Activated naive CD4-positive, alpha-beta T cell treated with anti-CD3 and anti-CD28 coated beads, Interleukin-2, amount 50 U/mL, for 72 hours (primary cell): ENCODE data around the gene HYLS1. TPM values are rescaled to one million over a fixed set of nuclear protein-coding genes. Genes with fewer than 3 reads are reported as not detected.
"Not testable (repeated sequence)": the region's sequence is repeated elsewhere in the genome, so short reads cannot be mapped to it uniquely, and the experiment has no call there.

ENCODE experiments used
- ATAC-seq, 2 donors: fragments of 150-1000 bp; cut with Tn5 transposase; 2 replicates each; pipeline ENCODE4 v1.10.0; 2021; ENCODE audit warnings: mild to moderate bottlenecking in 2 of 2, moderate library complexity in 2 of 2
- DNase-seq, 2 donors: peaks; one replicate each; pipeline ENCODE4 v3.0.0; 2021 to 2022; ENCODE audit warnings: low spot score in 2 of 2
- H3K27ac Mint-ChIP-seq, 2 donors: one replicate each; pipeline ENCODE4 v1.8.0; 2022; ENCODE audit warnings: mild to moderate bottlenecking in 2 of 2, mixed read lengths in 2 of 2
- H3K36me3 Mint-ChIP-seq, 2 donors: one replicate each; pipeline ENCODE4 v1.8.0; 2022; ENCODE audit warnings: mixed read lengths in 2 of 2
- H3K9me3 Mint-ChIP-seq, 2 donors: one replicate each; pipeline ENCODE4 v1.8.0; 2022; ENCODE audit warnings: mixed read lengths in 2 of 2
- total RNA-seq, 2 donors: library from RNA; stranded (reverse); gene quantifications; one replicate each; pipeline ENCODE4 v1.2.3, GENCODE V29; 2022

Gene HYLS1
- total RNA-seq, 2 donors from 2014 or later: 6.4 to 7.0 TPM

DNA sequence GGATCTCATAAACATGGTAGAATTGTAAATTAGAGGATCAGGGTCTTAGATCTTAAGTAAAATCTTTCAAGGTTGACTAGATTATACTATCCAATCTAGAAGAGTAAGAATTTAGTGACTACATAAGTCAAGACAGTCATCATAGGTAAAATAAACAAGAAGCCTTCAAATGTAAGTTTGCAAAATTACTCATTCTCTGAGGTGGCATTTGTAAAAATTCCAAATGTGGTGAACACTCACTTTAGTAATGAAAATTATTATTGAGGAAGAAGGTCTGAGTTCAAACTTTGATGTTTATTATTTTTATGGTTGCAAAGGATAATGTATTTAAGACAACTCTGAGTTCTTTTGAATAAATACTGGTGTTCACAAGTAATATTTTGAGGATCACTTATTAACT lies 4.6 kb downstream of the HYLS1 start:
- peak overlapping the region in 1 of 2 donors; percentile 55 for H3K27ac Mint-ChIP-seq

DNA sequence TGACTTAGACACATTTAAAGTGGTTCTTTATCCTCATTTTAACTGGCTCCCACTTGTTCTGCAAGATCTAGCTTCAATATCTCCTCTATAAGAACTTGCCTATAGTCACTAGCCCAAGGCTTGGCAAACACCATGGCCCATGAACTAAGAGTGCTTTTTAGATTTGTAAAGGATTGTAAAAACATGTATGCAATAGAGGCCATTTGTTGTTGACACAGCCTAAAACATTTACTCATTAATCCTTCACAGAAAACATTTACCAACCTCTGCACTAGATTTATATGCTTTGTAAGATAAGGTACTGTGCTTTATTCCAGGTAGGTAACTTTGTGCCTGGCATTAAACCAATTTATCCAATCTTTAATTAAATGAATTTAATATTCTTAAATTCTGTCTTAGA lies 5.5 kb downstream of the HYLS1 start:
- no peak for ATAC-seq
- DNase-seq: no peak
- no peaks in the 10 kb centered on the region for H3K9me3 Mint-ChIP-seq
- peaks cover 10 to 12% of the 10 kb centered on the region in 2 donors for H3K36me3 Mint-ChIP-seq
- peak overlapping the region in 1 of 2 donors; percentile 25 for H3K27ac Mint-ChIP-seq

More for the DNA sequence above, 4.6 kb downstream of the HYLS1 start:
- H3K9me3 Mint-ChIP-seq: no peaks in the 10 kb centered on the region
- ATAC-seq (no peak), DNase-seq (no peak)
- peaks cover 10 to 17% of the 10 kb centered on the region in 2 donors for H3K36me3 Mint-ChIP-seq

DNA sequence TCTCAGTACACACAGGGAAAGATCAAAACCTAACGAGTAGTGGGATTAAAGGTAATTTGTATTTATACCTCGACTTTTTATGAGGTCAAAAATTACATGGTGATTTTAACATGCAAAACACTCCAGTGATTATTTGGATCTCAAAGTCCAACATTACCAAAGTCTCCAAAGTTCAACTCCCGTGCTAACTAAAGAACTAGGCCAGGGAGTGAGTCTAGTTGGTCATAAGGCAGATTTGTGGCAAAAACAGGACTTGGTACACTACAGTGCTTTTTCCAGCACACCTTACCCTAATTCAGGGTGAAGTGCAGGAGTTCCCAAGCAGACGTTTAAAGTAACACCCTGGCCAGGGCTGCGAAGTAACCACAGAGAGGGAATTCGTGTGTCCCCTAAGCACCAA lies 14.4 kb downstream of the HYLS1 start:
- ATAC-seq: no peak
- Mint-ChIP-seq H3K36me3 (peaks cover 23 to 31% of the 10 kb centered on the region in 2 donors), H3K9me3 (peaks cover 0 to 3% of the 10 kb centered on the region in 2 donors), H3K27ac (peak overlapping the region; percentile 44 to 99)
- no peak for DNase-seq

DNA sequence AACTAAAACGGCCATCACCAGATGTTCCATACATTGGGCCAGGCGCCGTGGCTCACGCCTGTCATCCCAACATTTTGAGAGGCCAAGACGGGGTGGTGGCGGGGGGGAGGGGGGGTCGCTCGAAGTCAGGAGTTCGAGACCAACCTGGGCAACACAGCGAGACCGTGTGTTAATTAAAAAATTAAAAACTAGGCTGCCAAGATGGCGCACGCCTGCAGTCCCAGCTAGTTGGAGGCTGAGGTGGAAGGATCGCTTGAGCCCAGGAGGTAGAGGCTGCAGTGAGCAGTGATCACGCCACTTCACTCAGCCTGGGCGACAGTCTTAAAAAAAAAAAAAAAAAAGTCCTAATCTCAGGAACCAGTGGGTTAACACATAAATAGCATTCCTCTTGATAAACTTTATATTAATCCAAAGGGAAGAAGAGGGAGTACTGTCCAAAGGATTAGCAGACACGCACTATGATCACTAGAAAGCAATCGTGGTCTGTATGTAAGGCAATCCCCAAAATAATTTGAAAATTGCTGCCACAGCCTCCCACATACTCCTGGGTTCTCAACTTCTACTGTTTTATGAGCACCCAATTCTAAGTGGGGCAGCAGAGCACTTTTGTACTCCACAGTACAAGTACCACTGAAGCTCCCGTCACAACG lies 14.9 kb downstream of the HYLS1 start:
- Mint-ChIP-seq H3K36me3 (peaks cover 23 to 30% of the 10 kb centered on the region in 2 donors), H3K9me3 (peaks cover 0 to 3% of the 10 kb centered on the region in 2 donors), H3K27ac (peak overlapping the region; percentile 94 to 99)
- DNase-seq: no peak
- peak in 1 of 2 donors; percentile 25 for ATAC-seq

DNA sequence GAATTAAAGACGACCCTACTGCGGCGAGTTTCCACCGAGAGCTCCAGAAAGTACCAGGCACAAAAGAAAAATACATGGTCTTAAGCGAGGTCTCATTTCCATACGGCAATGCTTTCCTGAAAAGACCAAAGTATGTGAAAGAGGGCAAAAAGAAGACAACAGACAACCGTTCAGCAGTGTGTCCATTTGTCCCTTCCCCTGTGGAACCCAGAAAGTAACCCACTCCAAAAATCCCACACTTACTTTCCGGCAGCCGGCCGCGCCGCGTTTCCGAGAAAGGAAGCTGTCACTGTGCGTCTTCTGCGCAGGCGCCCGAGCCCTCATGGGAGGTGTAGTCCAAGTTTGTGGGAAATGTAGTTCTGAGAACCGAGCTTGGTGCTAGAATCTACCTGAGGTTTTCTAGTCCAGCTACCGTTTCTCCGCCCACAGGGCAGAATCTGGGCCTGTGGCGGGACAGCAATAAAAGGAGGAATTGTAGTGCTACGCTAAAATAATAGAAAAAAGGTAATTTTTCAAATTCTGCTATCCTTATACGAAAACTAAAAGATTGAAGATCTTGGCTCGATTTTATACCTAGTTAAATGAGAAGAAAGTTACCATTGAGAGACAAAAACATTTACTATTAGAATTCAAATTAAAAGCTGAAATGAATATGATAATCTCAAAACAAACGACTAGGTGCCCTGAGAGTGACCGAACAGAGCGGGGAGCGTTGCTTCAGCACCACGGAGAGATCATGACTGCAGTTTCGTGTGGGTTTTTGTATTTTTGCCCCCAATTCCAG lies 15.7 kb downstream of the HYLS1 start, which contains the start of gene PUS3:
Gene PUS3, minus strand, starts transcription at position 280 of the 784 bp plus-strand sequence. CDS start 6,922 bp downstream, outside the sequence.
- DNase-seq: peak; percentile 82 to 90
- peak; percentile 85 to 96 for ATAC-seq
- H3K36me3 Mint-ChIP-seq: peaks cover 23 to 30% of the 10 kb centered on the region in 2 donors
- H3K9me3 Mint-ChIP-seq: peaks cover 0 to 3% of the 10 kb centered on the region in 2 donors
- H3K27ac Mint-ChIP-seq: peak within 1 kb of the TSS; percentile 94 to 99

DNA sequence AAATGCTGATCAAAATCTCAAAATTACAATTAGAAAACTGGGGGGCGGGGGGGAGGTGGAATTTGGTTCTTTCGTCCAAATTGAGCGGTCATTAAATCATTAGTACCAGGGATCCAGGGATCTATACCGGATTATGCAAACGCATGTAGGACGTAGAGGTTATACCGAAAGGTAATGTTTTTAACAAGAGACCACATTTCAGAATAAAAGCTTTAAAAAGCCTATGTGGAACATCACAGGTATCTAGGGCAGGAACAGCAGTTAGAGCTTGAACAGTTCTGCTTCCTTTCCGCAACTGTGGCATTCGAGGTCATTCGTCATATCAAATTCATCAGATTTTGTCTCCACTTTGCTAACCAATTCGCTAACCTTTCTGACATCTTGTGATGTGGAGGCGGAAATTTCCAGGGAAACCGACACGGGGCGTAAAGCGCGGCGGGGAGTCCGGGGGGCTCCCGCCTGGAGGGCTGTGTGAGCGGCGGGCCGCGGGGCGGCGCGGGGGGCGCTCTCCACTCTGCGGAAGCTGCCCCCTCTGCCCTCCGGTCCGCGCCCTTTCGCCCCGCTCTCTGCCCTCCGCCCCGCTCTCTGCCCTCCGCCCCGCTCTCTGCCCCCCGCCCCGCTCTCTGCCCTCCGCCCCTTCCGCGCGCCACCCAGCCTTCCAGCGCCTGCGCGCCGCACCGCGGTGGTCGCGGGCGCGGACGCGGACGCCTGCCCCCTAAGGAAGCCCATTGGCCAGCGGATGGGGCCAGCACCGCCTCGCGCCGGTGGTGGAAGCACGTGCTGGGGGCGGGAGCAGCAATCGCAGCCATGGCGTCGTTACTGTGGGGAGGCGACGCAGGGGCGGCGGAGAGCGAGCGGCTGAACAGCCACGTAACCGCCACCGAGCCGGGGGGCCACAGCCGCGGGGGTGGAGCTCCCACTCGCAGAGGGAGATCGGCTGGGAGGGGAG lies 16.5 kb downstream of the HYLS1 start, which contains the start of gene DDX25:
Gene DDX25, plus strand, starts transcription at position 798 of the 949 bp plus-strand sequence. Its CDS starts 10 bp downstream, at position 808.
- peak in 1 of 2 donors; percentile 64 for DNase-seq
- H3K36me3 Mint-ChIP-seq: peaks cover 23 to 30% of the 10 kb centered on the region in 2 donors
- H3K9me3 Mint-ChIP-seq: peaks cover 0 to 3% of the 10 kb centered on the region in 2 donors
- H3K27ac Mint-ChIP-seq: peak within 1 kb of the TSS; percentile 94 to 99
- peak; percentile 48 to 73 for ATAC-seq

DNA sequence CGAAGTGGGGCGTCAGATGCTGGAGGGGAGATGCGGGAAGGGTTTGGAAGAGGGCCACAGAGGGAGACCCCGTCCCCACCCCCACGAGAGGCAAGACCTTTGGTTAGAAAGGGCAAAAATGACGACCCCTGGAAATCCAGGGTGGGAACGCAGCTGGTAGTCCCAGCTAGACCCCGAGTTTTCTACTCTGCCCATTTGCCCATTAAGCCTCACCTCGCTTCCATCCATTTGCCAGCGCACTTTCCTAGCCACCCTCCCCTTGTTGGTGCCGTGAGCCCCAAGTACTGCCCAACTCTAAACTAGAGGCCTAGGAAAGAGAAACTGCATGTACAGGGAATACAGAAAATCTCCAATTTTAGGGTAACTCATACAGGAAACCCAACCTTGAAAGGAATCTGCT lies 17.2 kb downstream of the HYLS1 start:
- Mint-ChIP-seq H3K36me3 (peaks cover 23 to 24% of the 10 kb centered on the region in 2 donors), H3K9me3 (peaks cover 0 to 3% of the 10 kb centered on the region in 2 donors)
- DNase-seq: no peak

DNA sequence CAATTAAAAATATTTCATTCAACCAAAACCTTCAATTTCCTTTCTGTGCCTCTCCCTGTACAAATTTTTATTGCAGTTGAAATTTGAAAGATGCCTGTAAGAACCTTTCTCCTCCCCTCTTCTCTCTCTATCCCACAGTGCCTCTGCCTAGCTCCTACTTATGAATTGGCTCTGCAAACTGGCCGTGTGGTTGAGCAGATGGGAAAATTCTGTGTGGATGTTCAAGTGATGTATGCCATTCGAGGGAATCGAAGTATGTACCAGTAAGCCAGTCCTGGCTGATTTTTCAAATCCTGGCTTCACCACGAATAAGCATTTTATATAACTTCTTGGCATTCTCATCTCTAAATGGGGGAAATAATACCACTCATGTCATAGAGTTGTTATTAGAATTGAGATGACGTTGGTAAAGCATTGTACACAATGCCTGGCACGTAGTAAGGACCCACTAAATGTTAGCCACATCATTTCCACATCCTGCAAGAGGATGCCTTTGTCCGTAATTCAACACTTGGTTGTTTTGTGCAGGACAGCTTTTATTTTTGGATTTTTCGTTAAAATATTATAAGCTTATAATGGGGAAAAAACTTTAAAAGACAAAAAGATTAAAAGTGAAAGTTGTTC lies 22.9 kb downstream of the HYLS1 start:
- H3K27ac Mint-ChIP-seq: no peak overlapping the region
- ATAC-seq (no peak), DNase-seq (no peak)
- H3K9me3 Mint-ChIP-seq: no peaks in the 10 kb centered on the region
- no peaks in the 10 kb centered on the region for H3K36me3 Mint-ChIP-seq

More for the DNA sequence above, 17.2 kb downstream of the HYLS1 start:
- no peak for ATAC-seq
- peak overlapping the region in 1 of 2 donors; percentile 85 for H3K27ac Mint-ChIP-seq

DNA sequence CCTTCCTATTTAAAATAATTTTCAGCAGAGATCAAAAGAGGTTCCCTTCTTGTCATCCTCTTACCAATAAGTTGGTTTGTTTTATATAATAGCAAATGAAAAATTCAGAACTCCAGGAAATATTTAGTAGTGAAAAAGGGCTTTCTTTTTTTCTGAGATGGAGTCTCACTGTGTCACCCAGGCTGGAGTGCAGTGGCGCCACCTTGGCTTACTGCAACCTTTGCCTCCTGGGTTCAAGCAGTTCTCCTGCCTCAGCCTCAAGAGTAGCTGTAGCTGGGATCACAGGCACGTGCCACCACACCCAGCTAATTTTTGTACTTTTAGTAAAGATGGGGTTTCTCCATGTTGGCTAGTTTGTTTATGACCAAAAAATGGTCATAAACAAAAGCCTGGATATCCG lies 27.1 kb downstream of the HYLS1 start:
- ATAC-seq, DNase-seq, H3K9me3 Mint-ChIP-seq, H3K36me3 Mint-ChIP-seq, H3K27ac Mint-ChIP-seq: not testable (repeated sequence)

DNA sequence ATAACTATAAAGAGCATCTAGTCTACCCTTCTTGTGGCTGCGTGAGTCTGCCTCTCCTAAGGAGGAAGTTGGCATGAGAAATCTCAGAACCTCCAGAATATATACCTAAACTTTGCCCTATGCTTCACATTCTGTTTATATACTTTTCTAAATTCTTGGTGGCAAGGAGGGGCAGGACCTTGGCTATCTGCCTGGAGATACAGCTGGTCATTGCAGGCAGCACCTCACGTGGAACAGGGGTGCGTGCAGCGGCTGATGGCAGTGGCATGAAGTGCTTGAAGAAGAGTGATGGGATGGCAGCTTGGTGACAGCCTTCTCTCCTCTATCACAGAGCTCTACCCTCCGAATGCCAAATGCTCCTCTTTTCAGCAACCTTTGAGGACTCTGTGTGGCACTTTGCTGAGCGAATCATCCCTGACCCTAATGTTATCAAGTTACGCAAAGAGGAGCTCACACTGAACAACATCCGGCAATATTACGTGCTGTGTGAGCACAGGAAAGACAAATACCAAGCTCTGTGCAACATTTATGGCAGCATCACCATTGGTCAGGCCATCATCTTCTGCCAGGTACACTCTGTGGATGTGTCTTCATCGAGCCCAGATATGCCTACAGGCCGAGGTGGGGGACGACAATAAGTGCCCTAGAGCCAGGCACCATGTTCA lies 29.3 kb downstream of the HYLS1 start:
- no peak for ATAC-seq
- Mint-ChIP-seq H3K27ac (no peak overlapping the region), H3K9me3 (no peaks in the 10 kb centered on the region), H3K36me3 (no peaks in the 10 kb centered on the region)
- DNase-seq: no peak

DNA sequence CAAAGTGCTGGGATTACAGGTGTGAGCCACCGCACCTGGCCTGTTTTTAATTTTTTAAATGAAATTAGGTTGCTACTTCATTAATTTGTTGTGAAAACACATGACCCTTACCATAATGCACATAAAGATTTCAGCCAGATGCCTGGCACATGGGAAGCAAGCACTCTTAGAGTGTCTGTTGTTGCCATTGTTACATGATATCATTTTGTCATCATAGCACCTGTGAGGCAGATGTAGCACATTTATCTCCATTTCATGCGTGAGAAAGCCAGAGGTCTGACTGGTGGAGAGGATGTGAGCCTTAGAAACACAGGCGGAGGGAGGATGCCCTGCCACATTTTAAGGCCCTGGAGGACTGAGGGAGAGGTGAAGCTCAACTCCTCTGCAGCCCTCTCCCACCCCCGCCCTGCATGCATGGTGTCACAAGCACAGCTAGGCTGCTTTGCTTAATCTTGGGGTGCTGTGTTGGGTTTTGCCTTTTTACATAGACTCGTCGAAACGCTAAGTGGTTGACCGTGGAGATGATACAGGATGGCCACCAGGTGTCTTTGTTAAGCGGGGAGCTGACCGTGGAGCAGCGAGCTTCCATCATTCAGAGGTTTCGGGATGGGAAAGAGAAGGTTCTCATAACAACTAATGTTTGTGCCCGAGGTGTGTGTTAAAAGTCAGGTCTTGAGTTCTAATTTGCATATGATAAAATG lies 30.8 kb downstream of the HYLS1 start:
- no peaks in the 10 kb centered on the region for H3K36me3 Mint-ChIP-seq
- H3K9me3 Mint-ChIP-seq: no peaks in the 10 kb centered on the region
- ATAC-seq (no peak), DNase-seq (no peak)
- H3K27ac Mint-ChIP-seq: no peak overlapping the region

DNA sequence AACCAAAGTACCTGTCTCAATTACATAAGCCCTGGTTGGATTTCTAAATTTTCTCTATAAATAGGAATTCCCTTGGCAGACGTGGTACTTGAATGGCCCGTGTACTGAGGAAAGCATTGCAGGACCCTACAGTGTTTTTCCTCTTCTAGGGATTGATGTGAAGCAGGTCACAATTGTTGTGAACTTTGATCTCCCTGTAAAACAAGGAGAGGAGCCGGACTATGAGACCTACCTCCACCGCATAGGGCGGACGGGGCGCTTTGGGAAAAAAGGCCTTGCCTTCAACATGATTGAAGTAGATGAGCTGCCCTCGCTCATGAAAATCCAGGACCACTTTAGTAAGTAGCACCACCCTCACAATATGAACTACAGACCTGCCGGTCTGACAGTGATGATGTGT lies 33.6 kb downstream of the HYLS1 start:
- Mint-ChIP-seq H3K9me3 (no peaks in the 10 kb centered on the region), H3K36me3 (no peaks in the 10 kb centered on the region), H3K27ac (no peak overlapping the region)
- no peak for DNase-seq
- ATAC-seq: no peak

DNA sequence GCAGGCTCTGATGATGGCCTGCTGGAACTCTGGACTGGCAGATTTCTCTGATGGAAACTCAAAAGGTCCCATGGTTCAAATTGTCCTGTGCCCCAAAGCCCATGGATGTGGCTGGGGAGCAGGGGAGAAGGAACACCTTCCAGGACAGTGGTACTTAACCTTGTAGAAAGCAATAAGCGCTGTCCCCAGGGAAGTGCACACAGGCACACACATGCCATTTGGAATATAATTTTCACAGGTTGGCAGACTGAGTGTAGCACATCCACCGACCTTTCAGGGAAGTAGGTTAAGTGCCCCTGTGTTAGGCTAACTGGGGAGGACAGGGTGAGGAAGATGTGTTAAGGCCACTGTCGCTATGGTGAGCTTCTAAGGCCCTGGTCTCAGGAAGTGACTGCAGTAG lies 34.7 kb downstream of the HYLS1 start:
- no peak for DNase-seq
- no peaks in the 10 kb centered on the region for H3K36me3 Mint-ChIP-seq
- H3K9me3 Mint-ChIP-seq: no peaks in the 10 kb centered on the region
- no peak for ATAC-seq
- H3K27ac Mint-ChIP-seq: no peak overlapping the region

DNA sequence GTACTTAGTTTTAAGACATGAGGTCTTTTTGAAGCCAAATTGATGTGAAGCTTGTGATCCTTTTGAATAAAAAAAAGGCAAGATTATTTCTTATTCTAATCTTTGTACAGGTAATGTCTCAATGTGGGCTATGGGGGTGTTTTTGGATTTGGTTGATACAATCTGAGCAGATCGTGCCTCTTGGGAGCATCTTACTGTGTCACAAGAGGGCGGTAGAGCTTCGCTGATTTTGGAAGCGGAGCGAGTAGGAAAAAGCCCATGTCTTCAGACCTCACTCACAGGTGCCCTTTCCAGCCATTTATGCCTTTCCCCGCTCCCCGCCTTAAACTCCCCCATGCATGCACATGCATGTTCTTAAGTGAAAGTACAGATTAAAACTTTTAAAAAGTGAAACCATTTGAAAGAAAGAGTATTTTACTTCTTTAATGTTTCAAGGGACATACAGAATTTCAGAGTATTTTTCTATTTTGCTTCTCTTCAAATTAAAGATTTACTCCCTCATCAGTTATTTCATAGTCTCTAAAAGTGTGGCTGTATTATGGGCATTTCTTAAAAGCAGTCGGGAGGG lies 35.6 kb downstream of the HYLS1 start:
- ATAC-seq (peak; percentile 71 to 84), DNase-seq (peak in 1 of 2 donors; percentile 61)
- no peak overlapping the region for H3K27ac Mint-ChIP-seq
- H3K36me3 Mint-ChIP-seq: no peaks in the 10 kb centered on the region
- H3K9me3 Mint-ChIP-seq: no peaks in the 10 kb centered on the region

DNA sequence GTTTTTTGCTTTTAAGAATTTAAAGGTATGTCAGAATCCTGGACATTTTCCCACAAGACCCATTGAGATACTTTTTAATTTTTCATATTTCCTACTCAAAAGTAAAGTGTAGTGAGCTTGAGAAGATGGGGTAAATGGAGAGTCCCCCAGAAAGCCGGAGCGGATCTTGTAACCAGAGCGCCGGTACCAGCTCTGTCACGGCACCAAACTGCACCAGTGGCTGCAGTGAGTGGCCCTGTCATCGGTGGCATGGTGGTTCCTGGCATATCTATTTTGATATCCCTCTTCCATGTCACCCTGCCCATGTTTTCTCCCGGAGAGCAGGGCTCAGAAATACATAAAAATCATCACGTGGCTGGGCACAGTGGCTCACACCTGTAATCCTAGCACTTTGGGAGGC lies 36.2 kb downstream of the HYLS1 start:
- ATAC-seq (no peak), DNase-seq (no peak)
- Mint-ChIP-seq H3K27ac (no peak overlapping the region), H3K36me3 (no peaks in the 10 kb centered on the region), H3K9me3 (no peaks in the 10 kb centered on the region)
